Uterus (tissue), 4 donors: ENCODE data around the gene CSNK2A1. TPM values are rescaled to one million over a fixed set of nuclear protein-coding genes. Genes with fewer than 3 reads are reported as not detected.

ENCODE experiments used
- DNase-seq, 2 donors: peaks; one replicate each; pipeline ENCODE4 v3.0.0-alpha.2; 2019 to 2020
- H3K27ac ChIP-seq, 2 donors: fragments of 200-600 bp; sonication (generic); 1 replicate in 1 of 2; 2 replicates in 1 of 2; pipeline ENCODE4 v1.5.1; 2016 to 2018
- H3K27me3 ChIP-seq, 2 donors: fragments of 200-600 bp; sonication (generic); one replicate each; pipeline ENCODE4 v1.5.1; 2018 to 2019; ENCODE audit warnings: control low read depth in 1 of 2
- H3K36me3 ChIP-seq, 2 donors: fragments of 200-600 bp; sonication (generic); one replicate each; pipeline ENCODE4 v1.5.1; 2019; ENCODE audit warnings: control low read depth in 1 of 2
- H3K4me1 ChIP-seq, 2 donors: fragments of 200-600 bp; sonication (generic); one replicate each; pipeline ENCODE4 v1.5.1; 2018 to 2019; ENCODE audit warnings: control low read depth in 1 of 2
- H3K4me3 ChIP-seq, 2 donors: fragments of 200-600 bp; sonication (generic); 1 replicate in 1 of 2; 2 replicates in 1 of 2; pipeline ENCODE4 v1.5.1; 2018 to 2019; ENCODE audit warnings: mild to moderate bottlenecking in 1 of 2
- H3K9me3 ChIP-seq, 2 donors: fragments of 200-600 bp; sonication (generic); one replicate each; pipeline ENCODE4 v1.5.1; 2019; ENCODE audit warnings: control low read depth in 1 of 2
- POLR2A ChIP-seq, 2 donors: fragments of 450-650 bp; IDR thresholded peaks; one replicate each; pipeline ENCODE4 v1.6.1; 2016; ENCODE audit warnings: antibody characterized with exemption in 2 of 2, mild to moderate bottlenecking in 1 of 2, moderate library complexity in 1 of 2
- intact Hi-C: fragments of 100-400 bp; cut with DNase I; formaldehyde crosslinking; loops from one replicate; pipeline ENCODE4 v1.15.1; 2023; ENCODE audit warnings: low total_unique reads
- total RNA-seq, 4 donors: library from RNA; depleted of rRNA in 3 of 4; stranded (reverse); fragments of >200 nt in 3 of 4; gene quantifications; one replicate each; pipeline versions ENCODE4 v1.1.0 to v1.2.4, GENCODE V29; 2014 to 2023
- TF ChIP-seq, protein P1 (sequence below), 4 experiments: fragments of 200-600 bp in 2 of 4; fragments of 450-650 bp in 2 of 4; sonication (generic) in 2 of 4; IDR thresholded peaks; one replicate each; pipeline ENCODE4 v1.5.1; 2016 to 2019; ENCODE audit warnings: antibody characterized with exemption in 4 of 4, mild to moderate bottlenecking in 2 of 4, moderate library complexity in 1 of 4
- donor health status: DM: yes; HTN: yes; CAD: no.

Gene CSNK2A1
- total RNA-seq, 4 donors from 2014 or later = 48.2 to 207 (median 85.8) TPM

DNA sequence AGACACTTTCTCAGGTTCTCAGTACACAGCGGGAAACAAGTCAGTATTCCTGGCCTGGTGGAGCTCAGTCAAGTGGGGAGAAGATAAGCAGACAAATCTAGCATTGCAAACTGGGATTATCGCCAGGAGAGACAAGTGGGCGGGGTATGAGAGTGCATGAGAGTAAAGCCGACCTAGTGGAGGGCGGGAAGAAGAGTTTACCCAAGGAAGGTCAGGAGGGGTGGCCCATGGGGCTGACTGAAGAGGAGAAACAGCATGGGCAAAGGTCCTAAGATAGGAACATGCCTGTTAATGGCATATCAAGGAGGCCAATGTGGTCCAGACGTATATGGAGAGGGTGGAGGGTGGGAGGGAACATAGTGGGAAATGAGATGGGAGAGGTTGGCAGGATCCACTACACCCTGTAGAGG, 12.4 kb upstream of the CSNK2A1 start:
- Histone ChIP-seq H3K27me3 (no peaks in the 10 kb centered on the region), H3K9me3 (no peaks in the 10 kb centered on the region)

DNA sequence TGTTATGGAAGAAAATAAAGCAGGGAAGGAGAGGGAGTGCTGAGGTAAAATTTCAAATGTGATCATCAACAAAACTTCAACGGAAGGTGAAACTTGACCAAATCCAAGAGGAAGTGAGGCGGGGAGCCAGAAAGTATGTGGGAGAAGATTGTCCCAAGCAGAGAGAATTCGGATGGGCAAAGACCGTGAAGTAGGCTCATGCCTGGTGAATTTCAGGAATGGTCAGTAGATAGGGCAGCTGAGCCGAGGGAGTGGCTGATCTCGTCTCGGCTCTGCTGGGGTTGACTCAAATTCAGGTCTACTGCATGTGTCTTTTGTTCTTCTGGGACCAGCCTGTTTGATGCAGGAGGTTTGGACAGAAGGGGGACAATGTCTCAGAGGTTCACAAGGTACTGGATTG, 7.0 kb upstream of the CSNK2A1 start:
- Histone ChIP-seq H3K9me3 (no peaks in the 10 kb centered on the region), H3K36me3 (no peaks in the 10 kb centered on the region), H3K27ac (no peak overlapping the region), H3K4me1 (no peaks in the 10 kb centered on the region), H3K4me3 (no peak overlapping the region), H3K27me3 (no peaks in the 10 kb centered on the region)
- TF ChIP-seq, protein P1, sequence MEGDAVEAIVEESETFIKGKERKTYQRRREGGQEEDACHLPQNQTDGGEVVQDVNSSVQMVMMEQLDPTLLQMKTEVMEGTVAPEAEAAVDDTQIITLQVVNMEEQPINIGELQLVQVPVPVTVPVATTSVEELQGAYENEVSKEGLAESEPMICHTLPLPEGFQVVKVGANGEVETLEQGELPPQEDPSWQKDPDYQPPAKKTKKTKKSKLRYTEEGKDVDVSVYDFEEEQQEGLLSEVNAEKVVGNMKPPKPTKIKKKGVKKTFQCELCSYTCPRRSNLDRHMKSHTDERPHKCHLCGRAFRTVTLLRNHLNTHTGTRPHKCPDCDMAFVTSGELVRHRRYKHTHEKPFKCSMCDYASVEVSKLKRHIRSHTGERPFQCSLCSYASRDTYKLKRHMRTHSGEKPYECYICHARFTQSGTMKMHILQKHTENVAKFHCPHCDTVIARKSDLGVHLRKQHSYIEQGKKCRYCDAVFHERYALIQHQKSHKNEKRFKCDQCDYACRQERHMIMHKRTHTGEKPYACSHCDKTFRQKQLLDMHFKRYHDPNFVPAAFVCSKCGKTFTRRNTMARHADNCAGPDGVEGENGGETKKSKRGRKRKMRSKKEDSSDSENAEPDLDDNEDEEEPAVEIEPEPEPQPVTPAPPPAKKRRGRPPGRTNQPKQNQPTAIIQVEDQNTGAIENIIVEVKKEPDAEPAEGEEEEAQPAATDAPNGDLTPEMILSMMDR (IDR thresholded peaks at IDR 0.05) = no peak
- intact Hi-C loops = no loop called here
- no peak for DNase-seq

More for the DNA sequence above, 12.4 kb upstream of the CSNK2A1 start:
- no peak for DNase-seq
- Histone ChIP-seq H3K27ac (no peak overlapping the region), H3K4me1 (no peaks in the 10 kb centered on the region), H3K36me3 (no peaks in the 10 kb centered on the region), H3K4me3 (no peak overlapping the region)
- TF ChIP-seq, protein P1 (IDR thresholded peaks at IDR 0.05) = no peak
- no peak for TF ChIP-seq POLR2A (IDR thresholded peaks at IDR 0.05)
- intact Hi-C loops = loop anchor here (5.0 kb wide), 1 partner anchor 91 kb away; no protein-coding TSS in a partner anchor

DNA sequence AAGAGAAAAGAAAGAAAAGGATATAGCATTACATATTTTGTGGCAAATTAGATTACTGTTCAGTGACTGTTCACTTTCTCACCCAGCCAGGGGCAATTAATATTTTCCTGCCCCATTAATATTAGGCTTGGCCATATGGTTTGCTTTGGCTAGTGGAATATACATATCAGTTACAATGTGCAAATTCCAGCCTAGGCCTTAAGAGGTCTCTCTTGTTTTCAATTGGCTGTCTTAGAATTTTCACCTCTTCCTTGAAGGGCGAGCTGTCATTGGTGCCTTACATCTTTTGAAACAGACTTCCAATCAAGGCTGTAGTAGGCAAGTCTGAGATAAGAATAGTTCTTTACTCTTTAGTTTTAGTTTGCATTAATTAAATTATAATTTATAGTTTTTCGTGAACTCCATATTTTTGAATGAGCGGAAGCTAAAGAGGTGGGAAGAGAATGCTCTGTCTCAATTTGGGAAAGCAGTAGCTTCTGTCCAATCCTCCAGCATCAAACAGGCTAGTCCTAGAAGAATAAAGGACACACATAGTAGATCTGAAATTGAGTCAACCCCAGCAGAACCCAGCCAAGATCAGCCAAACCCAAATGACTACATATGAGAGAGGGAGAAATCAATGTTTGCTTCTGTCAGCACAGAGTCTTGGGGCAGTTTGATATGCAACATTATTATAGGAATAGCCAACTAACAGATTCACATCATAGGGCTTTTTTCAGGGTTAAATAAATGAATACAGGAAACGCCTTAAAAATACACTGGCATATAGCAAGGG, 6.3 kb upstream of the CSNK2A1 start:
- TF ChIP-seq POLR2A (IDR thresholded peaks at IDR 0.05) = no peak
- TF ChIP-seq, protein P1 (IDR thresholded peaks at IDR 0.05) = no peak
- intact Hi-C loops = no loop called here
- no peaks in the 10 kb centered on the region for H3K4me1 ChIP-seq

DNA sequence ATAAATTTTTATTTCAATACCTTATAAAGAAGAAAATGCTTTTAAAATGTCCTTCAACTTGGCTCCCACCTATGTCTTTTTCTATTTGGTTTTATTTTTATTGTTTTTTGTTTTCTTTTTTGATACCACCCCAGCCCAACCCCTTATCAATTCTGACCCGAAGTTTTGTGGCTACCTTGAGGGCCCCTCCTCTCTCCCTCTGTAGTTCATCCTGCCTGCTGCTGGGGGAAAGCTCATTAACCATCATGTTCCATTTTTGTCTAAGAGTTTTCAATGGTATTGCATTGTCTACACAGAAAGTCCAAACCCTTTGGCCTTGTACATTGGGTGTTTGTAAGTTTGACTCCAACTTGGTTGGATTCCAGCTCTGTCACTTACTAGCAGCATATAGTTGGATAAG, 5.3 kb upstream of the CSNK2A1 start:
- no peaks in the 10 kb centered on the region for H3K36me3 ChIP-seq
- intact Hi-C loops = no loop called here
- no peak overlapping the region for H3K4me3 ChIP-seq
- no peaks in the 10 kb centered on the region for H3K27me3 ChIP-seq
- H3K9me3 ChIP-seq = no peaks in the 10 kb centered on the region
- H3K27ac ChIP-seq = no peak overlapping the region
- no peaks in the 10 kb centered on the region for H3K4me1 ChIP-seq
- no peak for DNase-seq
- no peak for TF ChIP-seq POLR2A (IDR thresholded peaks at IDR 0.05)
- TF ChIP-seq, protein P1 (IDR thresholded peaks at IDR 0.05) = no peak

More for the DNA sequence above, 6.3 kb upstream of the CSNK2A1 start:
- DNase-seq = no peak
- H3K27ac ChIP-seq = no peak overlapping the region
- H3K4me3 ChIP-seq = no peak overlapping the region
- H3K36me3 ChIP-seq = no peaks in the 10 kb centered on the region
- no peaks in the 10 kb centered on the region for H3K27me3 ChIP-seq
- H3K9me3 ChIP-seq = no peaks in the 10 kb centered on the region

DNA sequence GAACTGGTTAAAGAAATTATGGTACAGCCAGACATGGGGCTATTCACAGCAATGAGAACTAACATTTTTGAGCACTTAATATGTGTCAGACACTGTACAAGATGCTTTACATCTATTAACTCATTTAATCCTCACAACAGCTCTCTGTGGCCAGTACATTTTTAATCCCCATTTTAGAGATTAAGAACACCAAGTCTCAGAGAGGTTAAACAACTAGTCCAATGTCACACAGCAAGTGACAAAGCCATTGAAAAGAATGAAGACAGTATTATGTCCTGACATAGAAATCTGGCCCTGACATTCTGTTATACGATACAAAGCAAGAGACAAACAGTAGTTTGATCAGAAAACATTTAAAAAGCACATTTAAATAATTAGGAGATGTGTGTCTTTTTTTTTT, 3.8 kb upstream of the CSNK2A1 start:
- no peak for DNase-seq
- H3K4me3 ChIP-seq = no peak overlapping the region
- no peak overlapping the region for H3K27ac ChIP-seq
- H3K9me3 ChIP-seq = no peaks in the 10 kb centered on the region
- intact Hi-C loops = no loop called here
- H3K27me3 ChIP-seq = no peaks in the 10 kb centered on the region
- TF ChIP-seq POLR2A (IDR thresholded peaks at IDR 0.05) = no peak
- TF ChIP-seq, protein P1 (IDR thresholded peaks at IDR 0.05) = no peak
- H3K4me1 ChIP-seq = no peaks in the 10 kb centered on the region
- no peaks in the 10 kb centered on the region for H3K36me3 ChIP-seq
